Measurements from ENCODE around the gene AATF. TPM values are rescaled to one million over a fixed set of nuclear protein-coding genes. Genes with fewer than 3 reads are reported as not detected.
"Not testable (repeated sequence)": the region's sequence is repeated elsewhere in the genome, so short reads cannot be mapped to it uniquely, and the experiment has no call there.

Gene AATF
- total RNA-seq, 4 donors from 2014 or later: 30.3 to 50.5 (median 40.9) TPM

GRCh38 chr17:37067555-37068111, 118.9 kb downstream of the AATF start:
- ATAC-seq (peak; percentile 90 to 93), DNase-seq (peak; percentile 78 to 83)
- Histone ChIP-seq H3K4me3 (peak overlapping the region in 2 of 4 donors; percentile 10 to 28), H3K9me3 (no peaks in the 10 kb centered on the region), H3K27me3 (peaks cover 0 to 8% (median 7%) of the 10 kb centered on the region in 3 donors), H3K4me1 (peaks cover 13 to 14% of the 10 kb centered on the region in 2 donors), H3K36me3 (no peaks in the 10 kb centered on the region), H3K27ac (peak overlapping the region in 2 of 4 donors; percentile 40 to 64)
- TF ChIP-seq CTCF (IDR thresholded peaks at IDR 0.05 in 4 of 5, conservative IDR thresholded peaks at IDR 0.05 in 1 of 5): no peak
- peak in 1 of 2 donors; percentile 10 for TF ChIP-seq POLR2A (IDR thresholded peaks at IDR 0.05)
- intact Hi-C loops (cut with DNase I; ENCODE audit: low total_unique reads): no loop called here
- in situ Hi-C loops (cut with MboI; ENCODE audit: low sequenced_read_pairs in 4 of 4): no loop called here

GRCh38 chr17:37068266-37068665, 119.5 kb downstream of the AATF start:
- H3K36me3 ChIP-seq: no peaks in the 10 kb centered on the region
- intact Hi-C loops (cut with DNase I; ENCODE audit: low total_unique reads) (no loop called here), in situ Hi-C loops (cut with MboI; ENCODE audit: low sequenced_read_pairs in 4 of 4) (no loop called here)
- DNase-seq (peak; percentile 16 to 21), ATAC-seq (peak; percentile 45 to 59)
- no peaks in the 10 kb centered on the region for H3K9me3 ChIP-seq
- peak overlapping the region in 2 of 4 donors; percentile 40 to 64 for H3K27ac ChIP-seq
- TF ChIP-seq CTCF (IDR thresholded peaks at IDR 0.05 in 4 of 5, conservative IDR thresholded peaks at IDR 0.05 in 1 of 5): no peak
- H3K4me1 ChIP-seq: peaks cover 13 to 14% of the 10 kb centered on the region in 2 donors
- peaks cover 0 to 8% (median 6%) of the 10 kb centered on the region in 3 donors for H3K27me3 ChIP-seq
- peak overlapping the region in 2 of 4 donors; percentile 10 to 28 for H3K4me3 ChIP-seq

- TF ChIP-seq CTCF (IDR thresholded peaks at IDR 0.05 in 4 of 5, conservative IDR thresholded peaks at IDR 0.05 in 1 of 5): no peak
- TF ChIP-seq POLR2A (IDR thresholded peaks at IDR 0.05): no peak
- H3K27ac ChIP-seq: no peak overlapping the region
- H3K27me3 ChIP-seq: peaks cover 0 to 4% (median 0%) of the 10 kb centered on the region in 3 donors
- DNase-seq: no peak
- H3K9me3 ChIP-seq: no peaks in the 10 kb centered on the region
- in situ Hi-C loops (cut with MboI; ENCODE audit: low sequenced_read_pairs in 4 of 4): no loop called here
- ATAC-seq: no peak
- peaks cover 13 to 14% of the 10 kb centered on the region in 2 donors for H3K4me1 ChIP-seq
- no peaks in the 10 kb centered on the region for H3K36me3 ChIP-seq
- no peak overlapping the region for H3K4me3 ChIP-seq
- intact Hi-C loops (cut with DNase I; ENCODE audit: low total_unique reads): no loop called here
Observed at GRCh38 chr17:37069087-37069486, 120.3 kb downstream of the AATF start.

DNA sequence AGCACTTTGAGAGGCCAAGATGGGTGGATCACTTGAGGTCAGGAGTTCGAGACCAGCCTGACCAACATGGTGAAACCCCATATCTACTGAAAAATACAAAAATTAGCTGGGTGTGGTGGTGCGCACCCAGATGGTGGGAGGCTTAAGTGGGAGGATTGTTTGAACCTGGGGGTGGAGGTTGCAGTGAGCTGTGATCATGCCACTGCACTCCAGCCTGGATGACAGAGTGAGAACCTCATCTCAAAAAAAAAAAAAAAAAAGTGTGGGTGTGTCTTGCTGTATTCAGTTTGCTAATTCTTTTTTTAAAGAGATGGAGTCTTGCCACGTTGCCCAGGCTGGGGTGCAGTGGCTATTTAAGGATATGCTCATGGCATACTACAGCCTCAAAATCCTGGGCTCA, 124.7 kb downstream of the AATF start:
- H3K4me3 ChIP-seq; intact Hi-C loops (cut with DNase I; ENCODE audit: low total_unique reads); H3K27ac ChIP-seq; H3K36me3 ChIP-seq; H3K9me3 ChIP-seq; DNase-seq; in situ Hi-C loops (cut with MboI; ENCODE audit: low sequenced_read_pairs in 4 of 4); H3K27me3 ChIP-seq; H3K4me1 ChIP-seq; ATAC-seq: not testable (repeated sequence)

DNA sequence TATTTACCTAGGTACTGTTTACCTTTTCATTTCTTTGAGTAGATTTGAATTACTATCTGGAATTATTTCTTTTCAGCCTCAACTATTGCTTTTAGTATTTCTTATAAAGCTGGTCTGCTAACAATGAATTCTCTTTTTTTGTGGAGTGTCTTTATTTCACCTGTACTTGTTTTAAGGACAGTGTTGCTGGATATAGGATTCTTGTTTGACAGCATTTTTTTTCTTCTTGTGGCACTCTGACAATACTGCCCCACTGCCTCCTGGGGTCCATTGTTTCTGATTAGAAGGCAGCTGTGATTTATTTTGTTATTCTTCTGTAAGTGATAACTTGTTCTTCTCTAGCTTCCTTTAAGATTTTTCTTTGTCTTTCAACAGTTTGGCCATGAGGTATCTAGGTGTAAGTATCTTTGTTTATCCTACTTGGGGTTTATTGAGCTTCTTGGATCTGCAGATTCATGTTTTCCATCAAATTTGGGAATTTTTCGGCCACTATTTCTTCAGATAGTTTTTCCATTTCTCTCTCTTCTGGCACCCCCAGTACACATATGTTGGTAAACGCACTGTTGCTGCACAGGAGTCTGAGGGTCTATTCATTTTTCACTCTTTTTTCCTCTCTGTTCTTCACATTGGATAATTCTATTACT, 130.4 kb downstream of the AATF start:
- intact Hi-C loops (cut with DNase I; ENCODE audit: low total_unique reads): no loop called here
- TF ChIP-seq CTCF (IDR thresholded peaks at IDR 0.05 in 4 of 5, conservative IDR thresholded peaks at IDR 0.05 in 1 of 5) (no peak), POLR2A (IDR thresholded peaks at IDR 0.05) (no peak)
- Histone ChIP-seq H3K27ac (no peak overlapping the region), H3K9me3 (no peaks in the 10 kb centered on the region), H3K4me1 (no peaks in the 10 kb centered on the region), H3K4me3 (no peak overlapping the region), H3K27me3 (no peaks in the 10 kb centered on the region), H3K36me3 (no peaks in the 10 kb centered on the region)
- in situ Hi-C loops (cut with MboI; ENCODE audit: low sequenced_read_pairs in 4 of 4): loop anchor here in 1 of 4 donors (25.0 kb wide), 1 partner anchor 92 kb away; no protein-coding TSS in a partner anchor
- ATAC-seq (no peak), DNase-seq (no peak)

All from gastrocnemius medialis (tissue), 4 donors.